Osteoblast (primary cell): Measurements from ENCODE around the gene ZBTB22. TPM values are rescaled to one million over a fixed set of nuclear protein-coding genes. Genes with fewer than 3 reads are reported as not detected.
"Not testable (repeated sequence)": the region's sequence is repeated elsewhere in the genome, so short reads cannot be mapped to it uniquely, and the experiment has no call there.

ENCODE experiments used
- DNase-seq: peaks from one replicate; pipeline ENCODE4 v3.0.0; 2011; ENCODE audit warnings: low spot score, mixed read lengths; ENCODE audit not compliant: insufficient read length; ENCODE audit errors: missing footprints
- H2AFZ ChIP-seq: 2 replicates; pipeline ENCODE4 v1.6.0; 2011; ENCODE audit warnings: mild to moderate bottlenecking, low read length
- H3K27ac ChIP-seq: 2 replicates; pipeline ENCODE4 v1.5.1; 2011; ENCODE audit warnings: mild to moderate bottlenecking, low read depth, low read length, moderate library complexity
- H3K27me3 ChIP-seq: 2 replicates; pipeline ENCODE4 v1.6.0; 2012; ENCODE audit warnings: mild to moderate bottlenecking, control low read depth, inconsistent platforms, low read length, moderate library complexity; ENCODE audit not compliant: insufficient read depth
- H3K36me3 ChIP-seq: 2 replicates; pipeline ENCODE4 v1.5.1; 2011; ENCODE audit warnings: mild to moderate bottlenecking, low read length, control low read depth, moderate library complexity; ENCODE audit not compliant: insufficient read depth
- H3K4me1 ChIP-seq: 2 replicates; pipeline ENCODE4 v1.5.1; 2011; ENCODE audit warnings: mild to moderate bottlenecking, low read length, control low read depth, moderate library complexity; ENCODE audit not compliant: insufficient read depth
- H3K4me2 ChIP-seq: 2 replicates; pipeline ENCODE4 v1.6.0; 2011; ENCODE audit warnings: mild to moderate bottlenecking, low read length; ENCODE audit not compliant: insufficient read depth
- H3K4me3 ChIP-seq: fragments of 200-600 bp; sonication (generic); 3 replicates; pipeline ENCODE4 v1.5.1; 2012; ENCODE audit warnings: mild to moderate bottlenecking, low read length, inconsistent platforms; ENCODE audit not compliant: insufficient read depth
- H3K79me2 ChIP-seq: 2 replicates; pipeline ENCODE4 v1.6.0; 2012; ENCODE audit warnings: mild to moderate bottlenecking, low read length, control low read depth, inconsistent platforms; ENCODE audit not compliant: insufficient read depth
- H3K9me3 ChIP-seq: 2 replicates; pipeline ENCODE4 v1.5.1; 2011; ENCODE audit warnings: low read depth, low read length, control low read depth
- H4K20me1 ChIP-seq: 2 replicates; pipeline ENCODE4 v1.6.0; 2012; ENCODE audit warnings: mild to moderate bottlenecking, low read length, control low read depth; ENCODE audit not compliant: insufficient read depth
- total RNA-seq: library from RNA; depleted of rRNA; stranded (reverse); fragments of >200 nt; gene quantifications from 2 replicates; pipeline ENCODE4 v1.2.3, GENCODE V29; 2012
- TF ChIP-seq, protein P1 (sequence below): IDR thresholded peaks from 2 replicates; pipeline ENCODE4 v1.5.1; 2011; ENCODE audit warnings: mild to moderate bottlenecking, low read depth, low read length, moderate library complexity; ENCODE audit errors: extremely low read depth

ZBTB22 gene
- total RNA-seq, 1 donor, result 19.5 TPM

DNA sequence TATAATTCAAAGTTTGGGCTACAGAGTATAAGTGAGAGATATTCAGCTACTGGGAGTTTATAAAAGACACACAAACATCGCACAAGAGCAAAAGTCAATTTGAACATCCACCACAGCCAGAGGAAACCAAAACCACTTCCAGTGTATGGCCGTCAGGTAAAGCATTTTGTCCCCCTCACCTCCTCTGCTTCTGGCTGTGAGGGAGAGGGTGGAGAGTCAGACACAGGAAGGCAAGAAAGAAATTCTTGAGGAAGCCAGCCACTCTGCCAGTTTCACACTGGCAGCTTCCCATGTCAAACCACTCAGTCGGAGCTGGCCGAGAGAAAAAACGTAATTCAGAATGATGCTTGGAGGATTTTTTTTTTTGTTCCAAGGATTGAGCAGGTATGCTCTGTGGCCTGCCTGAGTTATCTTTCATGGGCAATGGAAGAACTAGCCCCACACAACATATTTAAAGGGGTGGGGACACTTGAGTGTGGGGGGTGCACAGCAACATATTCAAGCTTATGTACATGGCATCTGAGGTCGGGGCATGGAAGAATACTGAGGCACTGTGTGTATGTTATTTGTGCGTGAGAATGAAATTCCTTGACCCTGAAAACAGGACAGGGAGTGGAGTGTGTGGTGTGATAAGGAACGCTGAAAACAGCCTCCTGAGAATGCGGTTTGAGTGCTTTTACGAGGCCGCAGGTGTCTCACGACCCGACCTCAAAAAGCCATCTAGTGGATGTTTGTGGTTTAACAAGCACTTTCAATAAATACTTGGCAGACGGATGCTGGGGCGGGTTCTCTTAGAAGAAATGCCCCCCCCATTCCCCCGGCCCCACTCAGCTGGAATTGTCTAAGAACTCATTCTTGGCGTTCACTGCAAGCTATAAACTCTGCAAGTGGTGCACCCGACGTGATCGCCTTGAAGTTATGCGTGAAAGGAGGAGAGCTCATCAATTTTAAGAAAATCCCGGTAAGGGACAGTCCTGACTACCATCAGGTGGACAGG, 27.5 kb upstream of the ZBTB22 start:
- no peaks in the 10 kb centered on the region for H3K9me3 ChIP-seq
- H3K4me2 ChIP-seq, result peak overlapping the region; percentile 61
- H4K20me1 ChIP-seq, result no peaks in the 10 kb centered on the region
- peak; percentile 71 for DNase-seq
- no peaks in the 10 kb centered on the region for H3K36me3 ChIP-seq
- H3K27me3 ChIP-seq, result peaks cover 3% of the 10 kb centered on the region
- H3K27ac ChIP-seq, result no peak overlapping the region
- peak overlapping the region; percentile 56 for H2AFZ ChIP-seq
- H3K79me2 ChIP-seq, result no peaks in the 10 kb centered on the region
- TF ChIP-seq, protein P1, sequence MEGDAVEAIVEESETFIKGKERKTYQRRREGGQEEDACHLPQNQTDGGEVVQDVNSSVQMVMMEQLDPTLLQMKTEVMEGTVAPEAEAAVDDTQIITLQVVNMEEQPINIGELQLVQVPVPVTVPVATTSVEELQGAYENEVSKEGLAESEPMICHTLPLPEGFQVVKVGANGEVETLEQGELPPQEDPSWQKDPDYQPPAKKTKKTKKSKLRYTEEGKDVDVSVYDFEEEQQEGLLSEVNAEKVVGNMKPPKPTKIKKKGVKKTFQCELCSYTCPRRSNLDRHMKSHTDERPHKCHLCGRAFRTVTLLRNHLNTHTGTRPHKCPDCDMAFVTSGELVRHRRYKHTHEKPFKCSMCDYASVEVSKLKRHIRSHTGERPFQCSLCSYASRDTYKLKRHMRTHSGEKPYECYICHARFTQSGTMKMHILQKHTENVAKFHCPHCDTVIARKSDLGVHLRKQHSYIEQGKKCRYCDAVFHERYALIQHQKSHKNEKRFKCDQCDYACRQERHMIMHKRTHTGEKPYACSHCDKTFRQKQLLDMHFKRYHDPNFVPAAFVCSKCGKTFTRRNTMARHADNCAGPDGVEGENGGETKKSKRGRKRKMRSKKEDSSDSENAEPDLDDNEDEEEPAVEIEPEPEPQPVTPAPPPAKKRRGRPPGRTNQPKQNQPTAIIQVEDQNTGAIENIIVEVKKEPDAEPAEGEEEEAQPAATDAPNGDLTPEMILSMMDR, result peak; percentile 55
- H3K4me1 ChIP-seq, result peaks cover 9% of the 10 kb centered on the region
- peak overlapping the region; percentile 9 for H3K4me3 ChIP-seq

DNA sequence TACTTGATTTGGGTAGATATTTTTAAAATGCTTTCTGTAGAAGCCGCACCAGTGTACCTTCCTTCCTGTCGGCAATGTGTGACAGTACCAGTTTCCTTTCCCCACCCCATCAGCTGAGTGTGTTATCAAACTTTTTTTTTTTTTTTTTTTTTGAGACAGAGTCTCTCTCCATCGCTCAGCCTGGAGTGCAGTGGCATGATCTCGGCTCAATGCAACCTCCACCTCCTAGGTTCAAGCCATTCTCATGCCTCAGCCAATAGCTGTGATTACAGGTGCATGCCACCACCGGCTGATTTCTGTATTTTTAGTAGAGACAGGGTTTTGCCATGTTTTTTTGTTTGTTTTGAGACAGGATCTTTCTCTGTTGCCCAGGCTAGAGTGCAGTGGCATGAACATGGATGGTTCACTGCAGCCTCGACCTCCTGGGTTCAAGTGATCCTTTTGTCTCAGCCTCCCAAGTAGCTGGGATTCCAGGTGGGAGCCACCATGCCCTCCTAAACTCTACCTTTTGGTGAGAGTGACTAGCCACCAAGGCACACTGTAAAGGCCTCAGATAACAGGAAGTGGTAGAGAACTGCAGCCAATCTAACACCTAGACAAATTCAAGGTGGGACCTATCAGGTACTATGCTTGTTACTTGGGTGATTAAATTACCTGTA, 26.5 kb upstream of the ZBTB22 start:
- no peaks in the 10 kb centered on the region for H3K36me3 ChIP-seq
- peaks cover 9% of the 10 kb centered on the region for H3K4me1 ChIP-seq
- H3K4me3 ChIP-seq, result no peak overlapping the region
- no peaks in the 10 kb centered on the region for H3K79me2 ChIP-seq
- H4K20me1 ChIP-seq, result no peaks in the 10 kb centered on the region
- TF ChIP-seq, protein P1, result no peak
- no peak overlapping the region for H3K27ac ChIP-seq
- H3K4me2 ChIP-seq, result no peak overlapping the region
- H2AFZ ChIP-seq, result no peak overlapping the region
- H3K9me3 ChIP-seq, result no peaks in the 10 kb centered on the region
- DNase-seq, result no peak
- H3K27me3 ChIP-seq, result peaks cover 6% of the 10 kb centered on the region

DNA sequence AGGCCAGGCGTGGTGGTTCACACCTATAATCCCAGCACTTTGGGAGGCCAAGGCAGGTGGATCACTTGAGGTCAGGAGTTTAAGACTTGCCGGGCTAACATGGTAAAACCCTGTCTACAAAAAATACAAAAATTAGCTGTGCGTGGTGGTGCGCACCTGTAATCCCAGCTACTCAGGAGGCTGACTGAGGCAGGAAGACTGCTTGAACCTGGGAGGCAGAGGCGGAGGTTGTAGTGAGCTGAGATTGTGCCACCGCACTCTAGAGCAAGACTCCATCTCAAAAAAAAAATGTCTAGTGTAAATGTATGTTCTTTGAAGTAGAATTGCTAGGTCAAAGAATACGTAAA, 26.0 kb upstream of the ZBTB22 start:
- not testable (repeated sequence) for H4K20me1 ChIP-seq, H3K36me3 ChIP-seq, H2AFZ ChIP-seq, H3K79me2 ChIP-seq, H3K4me1 ChIP-seq, H3K9me3 ChIP-seq, H3K4me2 ChIP-seq, H3K4me3 ChIP-seq, H3K27me3 ChIP-seq, DNase-seq, H3K27ac ChIP-seq

DNA sequence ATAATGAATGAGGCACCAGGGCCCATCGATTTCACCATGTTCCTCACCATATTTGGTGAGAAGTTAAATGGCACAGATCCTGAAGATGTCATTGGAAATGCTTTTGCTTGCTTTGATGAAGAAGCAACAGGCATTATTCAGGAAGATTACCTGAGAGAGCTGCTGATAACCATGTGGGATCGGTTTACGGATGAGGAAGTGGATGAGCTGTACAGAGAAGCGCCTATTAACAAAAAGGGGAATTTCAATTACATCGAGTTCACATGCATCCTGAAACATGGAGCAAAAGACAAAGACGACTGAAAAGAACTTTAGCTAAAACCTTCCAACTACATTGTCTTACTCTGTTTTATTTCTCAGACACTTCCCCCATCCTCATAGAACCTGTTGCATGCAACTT, 21.6 kb upstream of the ZBTB22 start:
- Histone ChIP-seq H3K4me3 (no peak overlapping the region), H3K27ac (no peak overlapping the region), H3K27me3 (peaks cover 3% of the 10 kb centered on the region), H4K20me1 (no peaks in the 10 kb centered on the region), H3K4me2 (no peak overlapping the region), H3K4me1 (no peaks in the 10 kb centered on the region), H3K36me3 (no peaks in the 10 kb centered on the region), H2AFZ (no peak overlapping the region), H3K9me3 (no peaks in the 10 kb centered on the region), H3K79me2 (no peaks in the 10 kb centered on the region)
- no peak for DNase-seq
- TF ChIP-seq, protein P1, result no peak
